Neural cell (in vitro differentiated cells): ENCODE measurements around the gene GTF2IRD1.
A peak's percentile ranks its signal among the peaks of the same experiment; 100 is the strongest.

Source experiments
- EP300 ChIP-seq: fragments of 450-650 bp; conservative IDR thresholded peaks from 2 replicates; pipeline ENCODE4 v1.6.1; 2014; ENCODE audit warnings: antibody characterized with exemption, mild to moderate bottlenecking, moderate library complexity; ENCODE audit not compliant: poor library complexity, severe bottlenecking
- EZH2 ChIP-seq: fragments of 200-600, 300-800 bp; shearing (Covaris generic), sonication (generic); IDR thresholded peaks from 2 replicates; pipeline ENCODE4 v1.6.1; 2014; ENCODE audit warnings: antibody characterized with exemption, low read length, borderline replicate concordance, mild to moderate bottlenecking; ENCODE audit not compliant: insufficient read depth, poor library complexity, severe bottlenecking
- MXI1 ChIP-seq: fragments of 450-650 bp; conservative IDR thresholded peaks from 2 replicates; pipeline ENCODE4 v1.6.1; 2014; ENCODE audit warnings: antibody characterized with exemption, mild to moderate bottlenecking; ENCODE audit not compliant: poor library complexity, severe bottlenecking
- POLR2AphosphoS5 ChIP-seq: IDR thresholded peaks from 2 replicates; pipeline ENCODE4 v1.6.1; 2012
- RAD21 ChIP-seq: fragments of 450-650 bp; conservative IDR thresholded peaks from 2 replicates; pipeline ENCODE4 v1.6.1; 2014; ENCODE audit warnings: antibody characterized with exemption, mild to moderate bottlenecking, moderate library complexity
- SMC3 ChIP-seq: fragments of 450-650 bp; conservative IDR thresholded peaks from 2 replicates; pipeline ENCODE4 v1.6.1; 2014; ENCODE audit warnings: antibody characterized with exemption, mild to moderate bottlenecking, moderate library complexity; ENCODE audit not compliant: poor library complexity
- TAF1 ChIP-seq: IDR thresholded peaks from 2 replicates; pipeline ENCODE4 v1.6.1; 2012; ENCODE audit warnings: low read depth
- TF ChIP-seq, protein P1 (sequence below): fragments of 450-650 bp; IDR thresholded peaks from 2 replicates; pipeline ENCODE4 v1.5.1; 2014; ENCODE audit warnings: antibody characterized with exemption, mild to moderate bottlenecking, moderate library complexity; ENCODE audit not compliant: poor library complexity, severe bottlenecking
- TF ChIP-seq, protein P2 (sequence below): IDR thresholded peaks from 2 replicates; pipeline ENCODE4 v1.6.1; 2012; ENCODE audit warnings: borderline replicate concordance

DNA sequence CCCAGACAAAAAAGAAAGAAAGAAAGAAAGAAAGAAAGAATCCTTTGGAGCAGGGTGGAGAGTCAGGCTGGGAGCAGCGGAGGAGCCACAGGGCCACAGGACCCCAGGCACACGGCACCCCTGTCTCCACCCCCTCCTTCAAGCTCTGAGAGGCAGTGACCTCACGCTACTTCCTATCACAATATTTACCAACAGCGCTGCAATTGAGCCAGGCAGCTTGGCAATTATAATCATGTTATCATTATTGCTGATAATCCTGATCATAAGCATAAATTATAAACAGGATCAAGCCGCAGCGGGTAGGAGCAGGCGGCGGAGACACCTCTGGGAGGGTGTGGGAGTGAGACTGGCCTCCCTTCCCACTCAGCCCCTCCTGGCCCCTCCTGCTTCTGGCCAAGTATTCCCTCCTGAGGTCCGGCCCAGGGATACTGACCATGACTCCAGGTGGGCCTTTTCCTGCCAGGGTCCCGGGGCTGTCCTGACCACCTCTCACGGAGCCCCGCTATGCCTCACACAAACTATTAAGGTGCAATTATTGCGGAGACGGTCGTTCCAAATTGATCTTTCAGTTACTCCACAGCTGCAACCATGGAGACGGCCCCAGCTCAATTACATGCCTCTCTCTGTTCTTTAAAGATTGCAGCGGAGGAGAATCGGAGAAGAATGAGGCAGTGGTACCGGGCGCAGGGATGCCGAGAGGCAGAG is 10.0 kb upstream of the GTF2IRD1 start:
- TF ChIP-seq, protein P1, sequence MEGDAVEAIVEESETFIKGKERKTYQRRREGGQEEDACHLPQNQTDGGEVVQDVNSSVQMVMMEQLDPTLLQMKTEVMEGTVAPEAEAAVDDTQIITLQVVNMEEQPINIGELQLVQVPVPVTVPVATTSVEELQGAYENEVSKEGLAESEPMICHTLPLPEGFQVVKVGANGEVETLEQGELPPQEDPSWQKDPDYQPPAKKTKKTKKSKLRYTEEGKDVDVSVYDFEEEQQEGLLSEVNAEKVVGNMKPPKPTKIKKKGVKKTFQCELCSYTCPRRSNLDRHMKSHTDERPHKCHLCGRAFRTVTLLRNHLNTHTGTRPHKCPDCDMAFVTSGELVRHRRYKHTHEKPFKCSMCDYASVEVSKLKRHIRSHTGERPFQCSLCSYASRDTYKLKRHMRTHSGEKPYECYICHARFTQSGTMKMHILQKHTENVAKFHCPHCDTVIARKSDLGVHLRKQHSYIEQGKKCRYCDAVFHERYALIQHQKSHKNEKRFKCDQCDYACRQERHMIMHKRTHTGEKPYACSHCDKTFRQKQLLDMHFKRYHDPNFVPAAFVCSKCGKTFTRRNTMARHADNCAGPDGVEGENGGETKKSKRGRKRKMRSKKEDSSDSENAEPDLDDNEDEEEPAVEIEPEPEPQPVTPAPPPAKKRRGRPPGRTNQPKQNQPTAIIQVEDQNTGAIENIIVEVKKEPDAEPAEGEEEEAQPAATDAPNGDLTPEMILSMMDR: no peak
- TF ChIP-seq MXI1: no peak
- peak; percentile 31 for TF ChIP-seq SMC3
- TF ChIP-seq, protein P2, sequence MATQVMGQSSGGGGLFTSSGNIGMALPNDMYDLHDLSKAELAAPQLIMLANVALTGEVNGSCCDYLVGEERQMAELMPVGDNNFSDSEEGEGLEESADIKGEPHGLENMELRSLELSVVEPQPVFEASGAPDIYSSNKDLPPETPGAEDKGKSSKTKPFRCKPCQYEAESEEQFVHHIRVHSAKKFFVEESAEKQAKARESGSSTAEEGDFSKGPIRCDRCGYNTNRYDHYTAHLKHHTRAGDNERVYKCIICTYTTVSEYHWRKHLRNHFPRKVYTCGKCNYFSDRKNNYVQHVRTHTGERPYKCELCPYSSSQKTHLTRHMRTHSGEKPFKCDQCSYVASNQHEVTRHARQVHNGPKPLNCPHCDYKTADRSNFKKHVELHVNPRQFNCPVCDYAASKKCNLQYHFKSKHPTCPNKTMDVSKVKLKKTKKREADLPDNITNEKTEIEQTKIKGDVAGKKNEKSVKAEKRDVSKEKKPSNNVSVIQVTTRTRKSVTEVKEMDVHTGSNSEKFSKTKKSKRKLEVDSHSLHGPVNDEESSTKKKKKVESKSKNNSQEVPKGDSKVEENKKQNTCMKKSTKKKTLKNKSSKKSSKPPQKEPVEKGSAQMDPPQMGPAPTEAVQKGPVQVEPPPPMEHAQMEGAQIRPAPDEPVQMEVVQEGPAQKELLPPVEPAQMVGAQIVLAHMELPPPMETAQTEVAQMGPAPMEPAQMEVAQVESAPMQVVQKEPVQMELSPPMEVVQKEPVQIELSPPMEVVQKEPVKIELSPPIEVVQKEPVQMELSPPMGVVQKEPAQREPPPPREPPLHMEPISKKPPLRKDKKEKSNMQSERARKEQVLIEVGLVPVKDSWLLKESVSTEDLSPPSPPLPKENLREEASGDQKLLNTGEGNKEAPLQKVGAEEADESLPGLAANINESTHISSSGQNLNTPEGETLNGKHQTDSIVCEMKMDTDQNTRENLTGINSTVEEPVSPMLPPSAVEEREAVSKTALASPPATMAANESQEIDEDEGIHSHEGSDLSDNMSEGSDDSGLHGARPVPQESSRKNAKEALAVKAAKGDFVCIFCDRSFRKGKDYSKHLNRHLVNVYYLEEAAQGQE: peak; percentile 87
- peak; percentile 52 for TF ChIP-seq POLR2AphosphoS5
- peak; percentile 63 for TF ChIP-seq EP300
- no peak for TF ChIP-seq EZH2
- peak; percentile 36 for TF ChIP-seq RAD21
- TF ChIP-seq TAF1: no peak
